Measurements from ENCODE around the gene PTPRT.

Gene PTPRT

DNA sequence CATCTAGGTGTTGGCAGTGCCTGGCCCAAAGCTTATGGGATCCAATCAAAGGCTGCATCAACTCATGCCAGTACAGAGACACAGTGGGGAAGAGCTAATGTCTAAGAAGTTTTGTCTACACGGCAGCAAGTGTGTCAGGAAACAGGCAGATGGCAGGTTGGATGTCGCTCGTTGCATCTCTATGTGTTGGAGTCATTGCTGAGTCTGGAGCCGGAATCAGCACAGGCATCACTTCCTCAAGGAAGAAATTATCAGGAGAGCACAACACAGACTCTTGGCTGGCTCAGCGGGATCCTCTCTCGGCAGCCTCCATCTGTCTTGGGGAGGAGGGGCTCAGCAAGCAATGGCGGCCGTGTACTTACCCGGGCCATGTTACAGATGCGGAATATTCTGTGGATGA is 1104.3 kb downstream of the PTPRT start:
- H3K36me3 Mint-ChIP-seq, result no peaks in the 10 kb centered on the region
- H3K4me1 Mint-ChIP-seq, result no peaks in the 10 kb centered on the region
- H3K4me3 Mint-ChIP-seq, result no peak overlapping the region
- DNase-seq (ENCODE audit: low spot score in 2 of 2) (no peak), ATAC-seq (ENCODE audit: low read depth) (no peak)
- no peaks in the 10 kb centered on the region for H3K27me3 Mint-ChIP-seq
- no peaks in the 10 kb centered on the region for H3K9me3 Mint-ChIP-seq
- H3K27ac Mint-ChIP-seq, result no peak overlapping the region

DNA sequence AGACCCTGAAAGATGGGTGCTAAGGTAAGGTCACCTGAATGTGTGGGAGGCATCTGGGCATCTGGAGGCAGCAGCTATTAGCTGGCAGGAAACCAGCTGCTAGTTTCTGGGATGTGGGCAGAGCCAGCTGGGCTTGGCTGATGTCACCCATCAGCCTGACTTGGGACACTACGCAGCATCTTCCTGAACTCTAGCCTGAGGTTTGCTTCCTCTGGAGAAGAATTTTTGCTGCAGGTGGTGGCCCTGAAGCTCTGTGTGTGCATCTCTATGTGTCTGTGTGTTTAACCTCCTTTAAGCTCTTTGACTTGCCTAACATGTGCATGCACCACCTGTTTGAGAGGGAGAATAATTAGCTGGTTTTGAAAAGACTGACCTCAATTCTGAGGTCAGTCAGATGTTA is 1106.4 kb downstream of the PTPRT start:
- Mint-ChIP-seq H3K27me3 (no peaks in the 10 kb centered on the region), H3K9me3 (no peaks in the 10 kb centered on the region), H3K27ac (no peak overlapping the region), H3K36me3 (no peaks in the 10 kb centered on the region), H3K4me3 (no peak overlapping the region), H3K4me1 (no peaks in the 10 kb centered on the region)
- no peak for DNase-seq (ENCODE audit: low spot score in 2 of 2)
- ATAC-seq (ENCODE audit: low read depth), result no peak

DNA sequence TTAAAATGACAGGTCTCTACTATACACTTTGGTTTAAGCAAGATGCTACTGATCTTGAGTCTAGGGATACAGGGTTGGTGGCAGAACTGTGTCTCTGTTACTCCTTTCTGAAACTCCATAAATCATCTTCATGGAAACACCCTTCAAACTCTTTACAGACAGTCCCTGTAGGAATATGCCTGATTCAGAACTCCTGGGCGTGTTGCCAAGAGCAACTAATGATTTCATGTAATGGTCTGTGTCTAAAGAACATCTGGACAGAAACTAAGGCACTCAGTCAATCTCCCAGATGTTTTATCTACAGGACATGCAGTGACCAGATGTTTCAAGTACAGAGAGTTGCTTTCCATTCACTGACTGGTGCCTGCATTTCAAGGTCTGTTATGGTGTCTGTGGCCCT is 1107.1 kb downstream of the PTPRT start:
- H3K9me3 Mint-ChIP-seq, result no peaks in the 10 kb centered on the region
- H3K36me3 Mint-ChIP-seq, result no peaks in the 10 kb centered on the region
- no peak overlapping the region for H3K4me3 Mint-ChIP-seq
- no peaks in the 10 kb centered on the region for H3K4me1 Mint-ChIP-seq
- H3K27ac Mint-ChIP-seq, result no peak overlapping the region
- no peak for DNase-seq (ENCODE audit: low spot score in 2 of 2)
- no peaks in the 10 kb centered on the region for H3K27me3 Mint-ChIP-seq
- no peak for ATAC-seq (ENCODE audit: low read depth)

DNA sequence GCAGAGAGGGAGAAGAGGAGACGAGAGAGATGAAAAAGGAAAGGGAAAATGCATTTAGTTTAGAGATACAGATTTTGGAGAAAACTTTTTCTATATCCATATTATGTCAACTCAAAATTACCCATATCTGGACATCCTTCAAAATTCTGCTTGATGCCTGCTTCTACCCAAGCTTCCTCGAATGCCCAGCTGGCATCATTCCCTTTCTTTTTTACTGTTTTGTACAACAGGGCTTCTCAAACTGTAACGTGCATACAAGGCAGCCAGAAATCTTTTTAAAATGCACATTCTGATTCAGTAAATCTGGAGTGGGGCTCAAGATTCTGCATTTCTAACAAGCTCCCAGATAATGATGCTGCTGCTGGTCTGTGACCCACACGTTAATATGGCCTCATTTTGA is 1108.8 kb downstream of the PTPRT start:
- Mint-ChIP-seq H3K4me3 (no peak overlapping the region), H3K9me3 (no peaks in the 10 kb centered on the region), H3K4me1 (no peaks in the 10 kb centered on the region), H3K27me3 (no peaks in the 10 kb centered on the region), H3K27ac (no peak overlapping the region), H3K36me3 (no peaks in the 10 kb centered on the region)
- no peak for ATAC-seq (ENCODE audit: low read depth)
- no peak for DNase-seq (ENCODE audit: low spot score in 2 of 2)

DNA sequence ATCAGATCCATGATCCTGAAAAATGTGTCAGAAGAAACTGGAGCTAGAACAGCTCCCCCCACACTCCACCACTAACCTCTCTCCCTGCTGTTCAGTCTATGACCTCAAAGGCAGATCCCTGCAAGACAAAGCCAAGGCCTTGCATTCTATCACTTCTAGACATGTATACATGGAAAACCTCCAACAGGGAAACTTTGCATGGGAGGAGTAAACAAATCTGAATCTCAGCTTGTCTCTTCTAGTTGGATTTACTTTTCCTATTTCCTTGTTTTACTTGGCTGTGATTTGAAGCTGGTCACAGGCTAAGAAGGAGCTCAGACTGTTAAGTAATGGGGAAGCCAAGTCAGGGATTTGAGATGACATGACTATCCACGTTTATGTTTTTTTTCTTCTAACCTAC is 1114.8 kb downstream of the PTPRT start:
- Mint-ChIP-seq H3K9me3 (no peaks in the 10 kb centered on the region), H3K4me3 (no peak overlapping the region), H3K27ac (no peak overlapping the region), H3K36me3 (no peaks in the 10 kb centered on the region), H3K27me3 (peaks cover 2% of the 10 kb centered on the region), H3K4me1 (no peaks in the 10 kb centered on the region)
- ATAC-seq (ENCODE audit: low read depth), result no peak
- no peak for DNase-seq (ENCODE audit: low spot score in 2 of 2)

DNA sequence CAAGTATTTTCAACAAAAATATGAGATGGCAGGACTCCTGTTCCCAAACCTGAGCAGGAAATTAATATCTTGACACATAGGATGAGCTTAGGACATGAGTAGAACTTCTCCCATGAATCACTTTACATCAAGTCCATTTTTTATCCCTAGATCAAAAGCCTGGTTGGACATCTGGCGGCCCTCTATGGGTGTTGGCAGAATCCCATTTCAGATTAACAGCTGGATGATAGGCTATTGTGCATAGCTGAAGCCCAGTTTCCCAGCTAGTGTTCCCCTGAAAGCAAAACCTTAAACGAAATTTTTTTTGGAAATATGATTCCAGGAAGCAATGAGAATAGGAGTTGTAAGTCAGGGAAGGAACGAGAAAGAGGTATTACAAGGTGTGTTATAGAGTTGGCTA is 1122.1 kb downstream of the PTPRT start:
- no peak for ATAC-seq (ENCODE audit: low read depth)
- no peak for DNase-seq (ENCODE audit: low spot score in 2 of 2)
- no peak overlapping the region for H3K4me3 Mint-ChIP-seq
- H3K4me1 Mint-ChIP-seq, result no peaks in the 10 kb centered on the region
- H3K27me3 Mint-ChIP-seq, result no peaks in the 10 kb centered on the region
- H3K36me3 Mint-ChIP-seq, result no peaks in the 10 kb centered on the region
- no peaks in the 10 kb centered on the region for H3K9me3 Mint-ChIP-seq
- H3K27ac Mint-ChIP-seq, result no peak overlapping the region

DNA sequence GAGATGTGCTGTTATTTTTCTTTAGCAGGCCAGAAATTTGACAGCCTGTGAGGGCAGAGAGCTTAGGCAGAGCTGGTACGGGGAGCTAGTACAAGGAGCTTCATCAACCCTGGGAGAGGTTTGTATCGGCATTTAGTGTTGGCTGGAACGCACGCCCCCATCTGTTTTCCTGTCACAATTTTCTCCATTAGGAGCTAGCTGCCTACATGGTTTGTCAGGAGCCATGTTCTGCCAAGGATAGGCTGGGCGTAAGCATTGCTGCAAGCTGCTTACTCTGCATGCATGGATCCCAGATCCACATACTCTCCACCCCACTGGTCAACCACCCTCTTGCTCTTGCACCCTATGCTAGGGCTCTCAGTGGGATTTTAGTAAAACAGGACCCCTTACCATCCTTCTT is 1122.5 kb downstream of the PTPRT start:
- Mint-ChIP-seq H3K9me3 (no peaks in the 10 kb centered on the region), H3K4me1 (no peaks in the 10 kb centered on the region), H3K27me3 (no peaks in the 10 kb centered on the region), H3K36me3 (no peaks in the 10 kb centered on the region), H3K4me3 (no peak overlapping the region), H3K27ac (no peak overlapping the region)
- ATAC-seq (ENCODE audit: low read depth) (no peak), DNase-seq (ENCODE audit: low spot score in 2 of 2) (no peak)

DNA sequence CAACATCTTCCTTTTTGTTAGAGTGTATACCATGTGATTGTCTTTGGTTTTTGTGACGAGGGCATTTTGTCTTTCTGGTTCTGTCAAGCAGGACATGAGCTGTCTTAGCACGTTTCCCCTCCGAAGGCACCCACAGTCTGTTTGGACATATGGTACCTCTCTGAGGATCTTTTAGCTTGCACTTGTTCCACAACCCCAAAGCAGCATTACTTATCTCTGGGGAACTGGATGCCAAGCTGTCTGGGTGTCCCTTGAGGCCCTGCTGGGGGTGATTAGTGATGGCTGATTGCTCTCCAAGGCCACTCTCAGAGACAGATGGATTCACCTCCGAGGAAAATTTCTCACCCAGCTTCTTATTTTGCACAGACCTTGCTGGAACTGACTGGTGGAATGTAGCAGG is 1126.6 kb downstream of the PTPRT start:
- no peak overlapping the region for H3K27ac Mint-ChIP-seq
- no peaks in the 10 kb centered on the region for H3K36me3 Mint-ChIP-seq
- no peak for DNase-seq (ENCODE audit: low spot score in 2 of 2)
- peaks cover 4% of the 10 kb centered on the region for H3K9me3 Mint-ChIP-seq
- H3K27me3 Mint-ChIP-seq, result no peaks in the 10 kb centered on the region
- no peaks in the 10 kb centered on the region for H3K4me1 Mint-ChIP-seq
- H3K4me3 Mint-ChIP-seq, result no peak overlapping the region
- no peak for ATAC-seq (ENCODE audit: low read depth)

DNA sequence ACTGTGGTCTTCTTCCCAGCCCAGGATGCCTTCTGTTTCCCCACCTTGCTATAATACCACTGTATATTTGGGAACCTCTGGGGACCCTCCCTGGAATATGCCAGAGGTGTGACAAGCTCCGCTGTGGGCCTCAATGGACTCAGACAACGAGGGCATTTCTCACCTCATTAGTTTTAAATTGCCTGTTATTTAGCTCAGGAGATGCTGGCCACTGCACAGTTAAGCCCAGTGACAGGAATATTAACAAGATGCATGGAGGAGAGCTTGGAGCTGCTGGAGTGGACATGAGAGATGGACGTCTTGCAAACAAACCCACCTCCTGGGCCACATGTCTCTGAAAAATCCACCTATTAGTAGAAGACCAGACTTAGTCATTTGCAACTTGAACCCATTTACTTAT is 1136.4 kb downstream of the PTPRT start:
- no peaks in the 10 kb centered on the region for H3K9me3 Mint-ChIP-seq
- no peaks in the 10 kb centered on the region for H3K36me3 Mint-ChIP-seq
- ATAC-seq (ENCODE audit: low read depth) (no peak), DNase-seq (ENCODE audit: low spot score in 2 of 2) (no peak)
- no peak overlapping the region for H3K27ac Mint-ChIP-seq
- H3K27me3 Mint-ChIP-seq, result no peaks in the 10 kb centered on the region
- H3K4me3 Mint-ChIP-seq, result no peak overlapping the region
- no peaks in the 10 kb centered on the region for H3K4me1 Mint-ChIP-seq

DNA sequence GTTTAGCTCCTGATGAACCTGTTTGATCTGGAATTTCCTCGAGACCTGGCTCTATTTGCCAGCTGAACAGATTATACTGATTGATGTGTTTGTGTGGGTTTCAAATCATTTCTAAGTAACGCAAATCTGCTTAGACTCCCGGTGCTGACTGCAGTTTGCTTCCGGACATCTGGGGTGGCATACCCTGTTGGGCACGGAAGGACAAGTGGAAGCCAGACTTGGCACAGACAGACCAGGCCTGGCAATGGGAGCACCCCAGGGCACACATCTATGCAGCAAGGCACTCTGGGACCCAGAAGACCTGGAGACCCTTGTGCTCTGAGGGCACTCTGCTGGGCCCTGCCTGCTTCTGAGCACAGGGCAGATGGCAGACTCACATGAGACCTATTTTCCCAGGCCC is 1137.8 kb downstream of the PTPRT start:
- Mint-ChIP-seq H3K4me1 (no peaks in the 10 kb centered on the region), H3K27me3 (no peaks in the 10 kb centered on the region), H3K9me3 (no peaks in the 10 kb centered on the region), H3K27ac (no peak overlapping the region), H3K4me3 (no peak overlapping the region), H3K36me3 (no peaks in the 10 kb centered on the region)
- ATAC-seq (ENCODE audit: low read depth), result no peak
- DNase-seq (ENCODE audit: low spot score in 2 of 2), result no peak

DNA sequence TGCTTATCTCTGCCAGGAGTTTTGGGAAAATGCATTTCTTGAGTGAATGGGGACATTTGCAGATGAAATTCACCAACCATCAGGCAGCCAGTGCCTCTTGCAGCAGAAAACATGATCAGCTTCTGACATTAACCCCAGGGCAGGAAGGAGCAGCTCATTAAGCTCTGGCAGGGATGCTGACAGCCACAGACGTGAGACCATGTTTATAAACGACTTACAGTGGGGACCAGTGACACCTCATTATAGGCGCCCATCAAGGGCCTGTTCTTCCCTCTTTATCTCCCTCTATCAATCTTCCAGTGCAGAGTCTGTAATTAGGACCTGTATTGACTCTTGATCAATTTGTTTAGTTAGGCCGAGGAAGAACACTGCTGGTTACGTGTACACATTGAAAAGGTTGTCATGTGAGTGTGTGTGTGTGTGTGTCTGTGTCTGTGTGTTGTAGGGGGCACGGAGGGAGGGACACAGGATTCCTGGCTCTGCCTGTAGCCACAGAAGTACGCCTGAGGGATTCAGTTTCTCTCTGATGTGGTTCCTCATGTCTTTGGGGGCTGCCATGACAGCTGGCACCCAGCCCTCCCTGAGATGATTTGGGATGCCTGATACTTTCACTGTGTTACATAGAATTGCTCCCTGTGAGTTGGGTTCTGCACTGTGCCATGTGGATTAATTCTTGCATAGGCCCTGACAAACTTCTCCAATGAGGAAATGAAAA is 1143.2 kb downstream of the PTPRT start:
- Mint-ChIP-seq H3K27me3 (no peaks in the 10 kb centered on the region), H3K27ac (no peak overlapping the region), H3K4me1 (no peaks in the 10 kb centered on the region), H3K4me3 (no peak overlapping the region), H3K36me3 (no peaks in the 10 kb centered on the region), H3K9me3 (no peaks in the 10 kb centered on the region)
- DNase-seq (ENCODE audit: low spot score in 2 of 2) (no peak), ATAC-seq (ENCODE audit: low read depth) (no peak)

DNA sequence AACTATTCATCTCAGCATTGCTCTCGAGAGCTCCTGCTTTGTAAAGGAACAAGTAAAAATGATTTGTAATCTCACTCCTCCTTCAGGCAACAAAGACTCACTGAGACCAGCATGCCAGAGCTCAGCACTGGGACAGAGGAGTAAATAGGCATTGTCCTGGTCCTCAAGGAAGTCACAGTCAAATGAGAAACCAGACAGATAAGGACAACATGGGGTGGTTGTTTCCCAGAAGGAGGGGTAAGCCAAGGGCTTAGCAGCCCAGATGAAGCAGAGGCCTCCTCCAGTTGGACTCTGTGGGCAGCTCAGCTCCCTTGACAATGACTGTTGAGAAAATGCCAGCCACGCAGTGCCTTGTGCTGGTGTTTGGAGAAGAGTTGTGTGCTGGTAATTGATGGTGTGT is 1145.8 kb downstream of the PTPRT start:
- H3K36me3 Mint-ChIP-seq, result no peaks in the 10 kb centered on the region
- no peaks in the 10 kb centered on the region for H3K9me3 Mint-ChIP-seq
- no peak for DNase-seq (ENCODE audit: low spot score in 2 of 2)
- no peak overlapping the region for H3K4me3 Mint-ChIP-seq
- H3K4me1 Mint-ChIP-seq, result no peaks in the 10 kb centered on the region
- H3K27ac Mint-ChIP-seq, result no peak overlapping the region
- H3K27me3 Mint-ChIP-seq, result no peaks in the 10 kb centered on the region
- no peak for ATAC-seq (ENCODE audit: low read depth)

DNA sequence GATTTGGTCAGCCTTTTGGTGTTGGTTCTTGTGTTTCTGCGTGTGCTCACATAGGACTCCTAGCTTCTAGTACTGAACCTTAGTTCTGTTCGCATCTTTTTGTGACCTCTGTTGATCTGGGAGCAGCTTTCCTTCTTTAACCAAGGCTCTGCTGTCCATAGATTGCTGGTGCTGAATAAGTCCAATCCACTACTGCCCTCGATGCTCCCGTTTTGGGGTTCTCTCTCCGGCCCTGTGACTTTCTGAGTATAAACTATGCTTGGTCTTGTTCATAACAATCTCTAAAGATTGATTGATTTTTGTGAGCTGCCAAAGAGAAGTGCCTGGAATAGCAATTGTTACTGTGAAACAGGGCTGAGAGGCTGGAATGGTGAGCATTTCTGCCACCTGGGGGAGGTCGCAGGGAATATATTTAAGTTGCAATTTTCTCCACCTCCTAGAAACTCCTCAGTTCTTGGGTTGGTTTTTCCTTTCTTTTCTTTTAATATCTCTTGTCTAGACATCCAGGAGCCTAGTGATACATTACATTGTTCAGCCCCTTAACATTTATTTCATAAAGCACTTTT is 1148.6 kb downstream of the PTPRT start:
- Mint-ChIP-seq H3K4me3 (no peak overlapping the region), H3K9me3 (peaks cover 1% of the 10 kb centered on the region), H3K36me3 (no peaks in the 10 kb centered on the region), H3K27me3 (no peaks in the 10 kb centered on the region), H3K4me1 (no peaks in the 10 kb centered on the region), H3K27ac (no peak overlapping the region)
- no peak for ATAC-seq (ENCODE audit: low read depth)
- no peak for DNase-seq (ENCODE audit: low spot score in 2 of 2)

DNA sequence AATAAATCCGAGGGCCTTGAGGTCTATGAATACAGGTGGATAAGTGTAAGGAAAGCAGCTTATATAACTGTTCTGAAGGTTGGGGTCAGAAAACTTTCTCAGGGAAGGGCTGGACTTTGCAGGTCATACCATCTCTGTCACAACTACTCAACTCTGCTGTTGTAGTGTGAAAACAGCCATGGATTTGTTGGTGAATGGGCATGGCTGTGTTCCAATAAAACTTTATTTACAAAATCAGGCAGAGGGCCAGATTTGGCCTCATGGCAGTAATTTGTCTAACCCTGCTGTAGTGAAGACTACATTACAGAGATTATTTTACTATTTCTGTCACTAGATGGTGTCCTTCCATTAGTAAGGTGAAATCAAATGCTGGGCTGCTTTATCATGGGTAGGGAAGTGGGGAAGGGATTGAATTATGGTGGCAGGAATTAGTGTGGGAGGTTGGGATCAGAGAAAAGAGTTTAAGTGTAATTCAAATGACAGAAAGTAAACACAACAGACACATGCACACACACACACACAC is 1161.9 kb downstream of the PTPRT start:
- Mint-ChIP-seq H3K4me3 (no peak overlapping the region), H3K4me1 (no peaks in the 10 kb centered on the region), H3K9me3 (peaks cover 4% of the 10 kb centered on the region), H3K27ac (no peak overlapping the region), H3K27me3 (peaks cover 4% of the 10 kb centered on the region), H3K36me3 (no peaks in the 10 kb centered on the region)
- ATAC-seq (ENCODE audit: low read depth) (no peak), DNase-seq (ENCODE audit: low spot score in 2 of 2) (no peak)

DNA sequence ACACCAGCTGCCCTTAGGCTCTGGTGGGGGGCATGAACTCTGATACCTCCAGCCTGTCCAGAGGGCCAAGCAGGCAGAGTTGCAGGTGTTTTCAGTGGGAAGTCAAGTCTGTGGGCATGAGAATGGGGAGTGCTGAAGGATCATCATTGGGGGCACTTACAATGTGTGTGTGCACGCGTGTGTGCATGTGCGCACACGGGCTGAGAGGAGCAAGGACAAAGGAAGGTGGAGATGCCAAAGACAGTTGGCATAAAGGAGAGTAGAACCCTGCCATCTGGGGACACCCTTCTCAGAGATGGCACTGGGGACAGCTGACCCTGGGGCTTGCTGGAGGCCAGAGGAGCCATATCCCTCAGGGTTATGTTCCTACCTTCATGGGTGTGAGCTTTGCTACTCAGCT is 1163.1 kb downstream of the PTPRT start:
- no peak for DNase-seq (ENCODE audit: low spot score in 2 of 2)

More for the DNA sequence above, 1163.1 kb downstream of the PTPRT start:
- ATAC-seq (ENCODE audit: low read depth), result no peak
- peaks cover 4% of the 10 kb centered on the region for H3K27me3 Mint-ChIP-seq
- no peaks in the 10 kb centered on the region for H3K4me1 Mint-ChIP-seq
- H3K36me3 Mint-ChIP-seq, result no peaks in the 10 kb centered on the region
- H3K9me3 Mint-ChIP-seq, result peaks cover 6% of the 10 kb centered on the region
- H3K4me3 Mint-ChIP-seq, result no peak overlapping the region
- no peak overlapping the region for H3K27ac Mint-ChIP-seq
